ENCODE data around the gene CALML5.

The CALML5 gene

GRCh38 chr10:5529702-5530411, 30.5 kb upstream of the CALML5 start:
- no peak overlapping the region for H3K9ac ChIP-seq (ENCODE audit: low read depth, low read length)
- no peaks in the 10 kb centered on the region for H3K4me1 ChIP-seq (ENCODE audit: insufficient read depth, low read length)
- peaks cover 9% of the 10 kb centered on the region for H3K27me3 ChIP-seq (ENCODE audit: insufficient read depth, low read length, poor library complexity)
- H3K27ac ChIP-seq (ENCODE audit: low read length), result no peak overlapping the region
- no peak overlapping the region for H3K4me3 ChIP-seq (ENCODE audit: low read depth in 1 of 2, low read length in 2 of 2)
- TF ChIP-seq EZH2 (IDR thresholded peaks at IDR 0.05; ENCODE audit: borderline replicate concordance, low read depth, low read length, severe bottlenecking), result no peak
- H2AFZ ChIP-seq (ENCODE audit: low read depth, low read length), result no peak overlapping the region
- H3K4me2 ChIP-seq (ENCODE audit: insufficient read depth, low read length), result no peak overlapping the region
- no peaks in the 10 kb centered on the region for H3K79me2 ChIP-seq (ENCODE audit: insufficient read depth, low read length)
- H3K9me3 ChIP-seq (ENCODE audit: insufficient read depth, low read length, severe bottlenecking), result no peaks in the 10 kb centered on the region
- H4K20me1 ChIP-seq (ENCODE audit: insufficient read depth, low read length), result 0 out of 2 replicates have a peak, but pooled peaks cover 2% of the 10 kb centered on the region
- no peak for DNase-seq
- no peak for ATAC-seq (ENCODE audit: insufficient read depth, low read depth)
- no peaks in the 10 kb centered on the region for H3K36me3 ChIP-seq (ENCODE audit: insufficient read depth, low read length)

DNA sequence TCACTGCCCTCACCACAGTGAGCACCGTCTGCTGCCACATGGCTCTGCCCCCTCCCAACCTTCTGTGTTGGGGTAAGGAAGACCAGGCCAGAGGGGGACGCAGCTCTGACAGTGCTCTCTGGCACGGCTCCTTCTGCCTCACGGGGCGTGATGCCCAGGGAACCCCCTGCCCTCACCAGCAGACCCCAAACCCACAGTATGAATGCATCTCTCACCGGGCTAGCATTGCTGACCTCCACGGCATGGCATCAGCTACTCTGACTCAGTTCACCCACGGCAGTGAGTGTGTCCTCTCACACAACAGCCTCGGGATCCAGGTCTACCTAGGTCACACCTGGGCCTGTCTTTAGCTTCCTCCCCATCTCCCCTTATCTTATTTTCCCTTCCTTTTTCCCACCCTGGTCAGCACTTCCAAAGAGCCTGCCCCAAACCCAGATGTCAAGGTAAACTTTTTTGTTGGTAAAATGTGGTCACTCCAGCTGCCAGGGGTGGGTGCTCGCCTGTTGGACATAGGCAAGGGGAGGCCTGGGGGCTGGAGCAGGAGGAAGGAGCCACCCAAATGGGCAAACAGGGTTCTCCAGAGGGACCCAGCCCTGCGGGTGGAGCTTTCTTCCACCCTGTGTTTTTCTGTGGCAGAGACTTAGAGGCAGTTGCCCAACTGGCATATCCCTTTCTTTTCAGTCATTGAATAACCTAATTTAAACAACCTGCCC, 29.8 kb upstream of the CALML5 start:
- DNase-seq (no peak), ATAC-seq (ENCODE audit: insufficient read depth, low read depth) (no peak)
- Histone ChIP-seq H4K20me1 (ENCODE audit: insufficient read depth, low read length) (0 out of 2 replicates have a peak, but pooled peaks cover 2% of the 10 kb centered on the region), H3K27me3 (ENCODE audit: insufficient read depth, low read length, poor library complexity) (peaks cover 9% of the 10 kb centered on the region), H3K27ac (ENCODE audit: low read length) (no peak overlapping the region), H3K4me2 (ENCODE audit: insufficient read depth, low read length) (no peak overlapping the region), H3K4me1 (ENCODE audit: insufficient read depth, low read length) (no peaks in the 10 kb centered on the region), H3K36me3 (ENCODE audit: insufficient read depth, low read length) (no peaks in the 10 kb centered on the region), H3K4me3 (ENCODE audit: low read depth in 1 of 2, low read length in 2 of 2) (no peak overlapping the region), H3K79me2 (ENCODE audit: insufficient read depth, low read length) (no peaks in the 10 kb centered on the region), H2AFZ (ENCODE audit: low read depth, low read length) (no peak overlapping the region), H3K9me3 (ENCODE audit: insufficient read depth, low read length, severe bottlenecking) (no peaks in the 10 kb centered on the region), H3K9ac (ENCODE audit: low read depth, low read length) (no peak overlapping the region)
- TF ChIP-seq CTCF (IDR thresholded peaks at IDR 0.05; ENCODE audit: borderline replicate concordance, extremely low read depth, low read length, poor library complexity, severe bottlenecking) (no peak), EZH2 (IDR thresholded peaks at IDR 0.05; ENCODE audit: borderline replicate concordance, low read depth, low read length, severe bottlenecking) (no peak)

GRCh38 chr10:5527332-5528200, 28.2 kb upstream of the CALML5 start:
- no peak overlapping the region for H3K4me2 ChIP-seq (ENCODE audit: insufficient read depth, low read length)
- H3K27me3 ChIP-seq (ENCODE audit: insufficient read depth, low read length, poor library complexity), result peaks cover 9% of the 10 kb centered on the region
- no peaks in the 10 kb centered on the region for H3K4me1 ChIP-seq (ENCODE audit: insufficient read depth, low read length)
- H3K36me3 ChIP-seq (ENCODE audit: insufficient read depth, low read length), result no peaks in the 10 kb centered on the region
- ATAC-seq (ENCODE audit: insufficient read depth, low read depth) (no peak), DNase-seq (no peak)
- H4K20me1 ChIP-seq (ENCODE audit: insufficient read depth, low read length), result no peaks in the 10 kb centered on the region
- no peaks in the 10 kb centered on the region for H3K9me3 ChIP-seq (ENCODE audit: insufficient read depth, low read length, severe bottlenecking)
- TF ChIP-seq CTCF (IDR thresholded peaks at IDR 0.05; ENCODE audit: borderline replicate concordance, extremely low read depth, low read length, poor library complexity, severe bottlenecking), result no peak
- TF ChIP-seq EZH2 (IDR thresholded peaks at IDR 0.05; ENCODE audit: borderline replicate concordance, low read depth, low read length, severe bottlenecking), result no peak
- no peaks in the 10 kb centered on the region for H3K79me2 ChIP-seq (ENCODE audit: insufficient read depth, low read length)
- H3K4me3 ChIP-seq (ENCODE audit: low read depth in 1 of 2, low read length in 2 of 2), result no peak overlapping the region
- H2AFZ ChIP-seq (ENCODE audit: low read depth, low read length), result no peak overlapping the region
- no peak overlapping the region for H3K27ac ChIP-seq (ENCODE audit: low read length)
- no peak overlapping the region for H3K9ac ChIP-seq (ENCODE audit: low read depth, low read length)

All from DND-41 (cell line).